ENCODE measurements around the gene ARHGAP19. TPM values are rescaled to one million over a fixed set of nuclear protein-coding genes. Genes with fewer than 3 reads are reported as not detected.

Gene ARHGAP19
- total and polyA plus RNA-seq, 5 donors = 2.4 to 6.3 (median 4.5) TPM

GRCh38 chr10:97321032-97321803, 28.8 kb upstream of the ARHGAP19 start:
- ATAC-seq (peak in 1 of 2 donors; percentile 8), DNase-seq (peak; percentile 34 to 78 (median 65))
- intact Hi-C loops (cut with DNase I) = no loop called here
- Histone ChIP-seq H3K27me3 (ENCODE audit: control insufficient read depth, insufficient read depth) (no peaks in the 10 kb centered on the region), H3K27ac (ENCODE audit: low read length) (no peak overlapping the region), H3K4me3 (ENCODE audit: low read length) (peak overlapping the region; percentile 71), H3K4me1 (ENCODE audit: control insufficient read depth, insufficient read depth, low read length) (no peaks in the 10 kb centered on the region), H3K9me3 (ENCODE audit: control insufficient read depth, low read length) (no peaks in the 10 kb centered on the region)
- WGBS = 33% methylated on average over 38 of the region's 38 CpGs

DNA sequence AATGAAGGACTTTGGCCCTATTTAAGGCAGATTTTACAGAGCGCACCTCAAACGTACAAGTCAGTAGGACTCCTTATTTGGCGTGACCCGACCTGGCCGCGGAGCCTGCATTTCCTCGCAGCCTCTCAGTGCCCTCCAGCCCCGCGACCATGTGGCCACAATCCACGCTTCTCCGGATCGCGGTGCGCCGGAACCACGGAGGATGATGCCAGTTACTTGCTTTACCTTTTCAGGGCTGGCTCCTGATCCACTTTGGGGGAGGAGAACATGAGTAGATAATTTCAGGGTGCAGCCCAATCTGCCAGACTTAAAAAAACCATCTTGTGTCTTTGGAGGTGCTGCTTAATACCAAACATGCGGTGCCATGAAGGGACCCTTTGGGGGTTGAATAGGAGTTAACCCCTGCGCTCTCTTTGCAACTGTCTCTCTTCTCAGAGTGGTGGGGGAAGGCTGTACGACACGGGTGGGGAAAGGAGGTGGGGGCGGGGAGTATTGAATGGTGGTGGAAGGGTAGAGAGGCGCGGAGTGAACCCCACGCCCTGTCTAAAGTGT, 28.1 kb upstream of the ARHGAP19 start:
- WGBS = 13% methylated on average over 24 of the region's 24 CpGs
- no peak overlapping the region for H3K27ac ChIP-seq (ENCODE audit: low read length)
- intact Hi-C loops (cut with DNase I) = no loop called here
- DNase-seq = peak in 2 of 3 donors; percentile 62 to 72
- peak overlapping the region; percentile 71 for H3K4me3 ChIP-seq (ENCODE audit: low read length)
- no peaks in the 10 kb centered on the region for H3K4me1 ChIP-seq (ENCODE audit: control insufficient read depth, insufficient read depth, low read length)
- no peak for ATAC-seq
- H3K9me3 ChIP-seq (ENCODE audit: control insufficient read depth, low read length) = no peaks in the 10 kb centered on the region
- H3K27me3 ChIP-seq (ENCODE audit: control insufficient read depth, insufficient read depth) = no peaks in the 10 kb centered on the region

GRCh38 chr10:97319671-97320479, 27.4 kb upstream of the ARHGAP19 start:
- Histone ChIP-seq H3K4me1 (ENCODE audit: control insufficient read depth, insufficient read depth, low read length) (no peaks in the 10 kb centered on the region), H3K27ac (ENCODE audit: low read length) (peak overlapping the region; percentile 99), H3K9me3 (ENCODE audit: control insufficient read depth, low read length) (no peaks in the 10 kb centered on the region), H3K4me3 (ENCODE audit: low read length) (peak overlapping the region; percentile 71), H3K27me3 (ENCODE audit: control insufficient read depth, insufficient read depth) (no peaks in the 10 kb centered on the region)
- DNase-seq = peak; percentile 49 to 84 (median 84)
- intact Hi-C loops (cut with DNase I) = no loop called here
- WGBS = under 1% methylated on average over 83 of the region's 83 CpGs
- peak; percentile 40 to 42 for ATAC-seq

DNA sequence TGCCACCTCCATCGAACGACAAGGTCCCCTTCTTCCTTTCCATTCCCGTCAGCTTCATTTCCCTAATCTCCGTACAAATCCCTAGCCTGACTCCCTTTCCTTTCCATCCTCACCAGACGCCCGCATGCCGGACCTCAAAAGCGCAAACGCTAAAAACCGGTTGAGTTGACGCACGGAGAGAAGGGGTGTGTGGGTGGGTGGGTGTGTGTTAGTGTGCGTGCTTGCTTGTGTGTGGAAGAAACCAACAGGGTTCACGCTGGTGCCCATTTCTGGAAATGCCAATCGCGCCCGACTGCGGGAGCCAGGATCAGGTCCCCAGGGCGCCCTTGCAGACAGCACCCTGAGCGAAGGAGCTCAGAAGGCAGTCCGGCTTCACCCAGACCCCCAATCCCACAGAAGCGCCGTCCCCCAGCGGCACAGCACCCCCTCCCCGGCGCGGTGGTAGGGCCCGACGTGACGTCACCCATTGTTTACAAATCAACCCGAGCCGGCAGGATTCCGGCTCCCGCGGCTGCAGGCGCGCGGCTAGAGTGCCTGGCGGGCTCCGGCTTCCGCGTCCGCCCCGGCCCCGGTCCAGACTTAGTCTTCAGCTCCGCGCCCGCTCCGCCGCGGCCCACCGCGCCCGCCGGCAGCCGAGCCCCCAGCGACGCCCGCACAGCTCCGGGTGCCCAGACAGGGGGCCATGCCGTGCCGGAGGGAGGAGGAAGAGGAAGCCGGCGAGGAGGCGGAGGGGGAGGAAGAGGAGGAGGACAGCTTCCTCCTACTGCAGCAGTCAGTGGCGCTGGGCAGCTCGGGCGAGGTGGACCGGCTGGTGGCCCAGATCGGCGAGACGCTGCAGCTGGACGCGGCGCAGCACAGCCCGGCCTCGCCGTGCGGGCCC, 26.6 kb upstream of the ARHGAP19 start, which contains the start of gene FRAT1:
TSS of gene FRAT1 (plus strand) at position 500 of the 880 bp plus-strand sequence. CDS start at position 683, 183 bp downstream.
- intact Hi-C loops (cut with DNase I) = no loop called here
- peak; percentile 90 to 97 (median 96) for DNase-seq
- peak; percentile 92 to 93 for ATAC-seq
- peak within 1 kb of the TSS; percentile 99 for H3K27ac ChIP-seq (ENCODE audit: low read length)
- H3K9me3 ChIP-seq (ENCODE audit: control insufficient read depth, low read length) = no peaks in the 10 kb centered on the region
- H3K4me3 ChIP-seq (ENCODE audit: low read length) = peak within 1 kb of the TSS; percentile 71
- under 1% methylated on average over 79 of the region's 79 CpGs for WGBS
- no peaks in the 10 kb centered on the region for H3K27me3 ChIP-seq (ENCODE audit: control insufficient read depth, insufficient read depth)
- no peaks in the 10 kb centered on the region for H3K4me1 ChIP-seq (ENCODE audit: control insufficient read depth, insufficient read depth, low read length)

- intact Hi-C loops (cut with DNase I) = no loop called here
Observed at GRCh38 chr10:97314671-97315070, 22.2 kb upstream of the ARHGAP19 start.

GRCh38 chr10:97312897-97313296, 20.5 kb upstream of the ARHGAP19 start:
- DNase-seq (no peak), ATAC-seq (no peak)
- intact Hi-C loops (cut with DNase I) = no loop called here
- H3K27ac ChIP-seq (ENCODE audit: low read length) = no peak overlapping the region
- H3K27me3 ChIP-seq (ENCODE audit: control insufficient read depth, insufficient read depth) = no peaks in the 10 kb centered on the region
- no peak overlapping the region for H3K4me3 ChIP-seq (ENCODE audit: low read length)
- 79% methylated on average over 6 of the region's 6 CpGs for WGBS
- H3K4me1 ChIP-seq (ENCODE audit: control insufficient read depth, insufficient read depth, low read length) = no peaks in the 10 kb centered on the region
- H3K9me3 ChIP-seq (ENCODE audit: control insufficient read depth, low read length) = no peaks in the 10 kb centered on the region

More at GRCh38 chr10:97314671-97315070, 22.2 kb upstream of the ARHGAP19 start:
- H3K27me3 ChIP-seq (ENCODE audit: control insufficient read depth, insufficient read depth) = no peaks in the 10 kb centered on the region
- no peak for DNase-seq
- no peak overlapping the region for H3K27ac ChIP-seq (ENCODE audit: low read length)
- WGBS = 56% methylated on average over 4 of the region's 4 CpGs
- no peaks in the 10 kb centered on the region for H3K4me1 ChIP-seq (ENCODE audit: control insufficient read depth, insufficient read depth, low read length)
- no peak for ATAC-seq
- H3K4me3 ChIP-seq (ENCODE audit: low read length) = no peak overlapping the region
- H3K9me3 ChIP-seq (ENCODE audit: control insufficient read depth, low read length) = no peaks in the 10 kb centered on the region

DNA sequence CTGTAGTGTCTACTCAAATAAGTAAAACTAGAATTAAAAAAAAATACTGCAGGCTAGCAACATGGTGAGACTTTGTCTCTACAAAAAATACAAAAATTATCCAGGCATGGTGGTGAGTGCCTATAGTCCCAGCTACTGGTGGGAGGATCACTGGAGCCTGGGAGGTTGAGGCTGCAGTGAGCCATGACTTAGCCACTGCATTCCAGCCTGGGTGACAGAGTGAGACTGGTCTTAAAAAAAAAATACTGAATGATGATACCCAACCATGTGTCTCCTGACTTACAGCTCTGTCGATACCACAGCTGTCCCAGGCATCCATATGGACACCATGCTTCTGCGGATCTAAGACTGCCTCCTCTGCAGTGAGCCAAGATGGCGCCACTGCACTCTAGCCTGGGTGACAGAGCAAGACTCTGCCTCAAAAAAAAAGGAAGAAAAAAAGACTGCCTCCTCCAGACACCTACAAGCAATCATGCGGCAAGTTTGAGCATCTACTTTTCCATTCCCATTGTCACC, 18.7 kb upstream of the ARHGAP19 start:
- H3K4me1 ChIP-seq (ENCODE audit: control insufficient read depth, insufficient read depth, low read length) = no peaks in the 10 kb centered on the region
- intact Hi-C loops (cut with DNase I) = no loop called here
- ATAC-seq = no peak
- no peak overlapping the region for H3K27ac ChIP-seq (ENCODE audit: low read length)
- H3K4me3 ChIP-seq (ENCODE audit: low read length) = no peak overlapping the region
- DNase-seq = no peak
- no peaks in the 10 kb centered on the region for H3K9me3 ChIP-seq (ENCODE audit: control insufficient read depth, low read length)
- no peaks in the 10 kb centered on the region for H3K27me3 ChIP-seq (ENCODE audit: control insufficient read depth, insufficient read depth)
- 95% methylated on average over 4 of the region's 4 CpGs for WGBS

DNA sequence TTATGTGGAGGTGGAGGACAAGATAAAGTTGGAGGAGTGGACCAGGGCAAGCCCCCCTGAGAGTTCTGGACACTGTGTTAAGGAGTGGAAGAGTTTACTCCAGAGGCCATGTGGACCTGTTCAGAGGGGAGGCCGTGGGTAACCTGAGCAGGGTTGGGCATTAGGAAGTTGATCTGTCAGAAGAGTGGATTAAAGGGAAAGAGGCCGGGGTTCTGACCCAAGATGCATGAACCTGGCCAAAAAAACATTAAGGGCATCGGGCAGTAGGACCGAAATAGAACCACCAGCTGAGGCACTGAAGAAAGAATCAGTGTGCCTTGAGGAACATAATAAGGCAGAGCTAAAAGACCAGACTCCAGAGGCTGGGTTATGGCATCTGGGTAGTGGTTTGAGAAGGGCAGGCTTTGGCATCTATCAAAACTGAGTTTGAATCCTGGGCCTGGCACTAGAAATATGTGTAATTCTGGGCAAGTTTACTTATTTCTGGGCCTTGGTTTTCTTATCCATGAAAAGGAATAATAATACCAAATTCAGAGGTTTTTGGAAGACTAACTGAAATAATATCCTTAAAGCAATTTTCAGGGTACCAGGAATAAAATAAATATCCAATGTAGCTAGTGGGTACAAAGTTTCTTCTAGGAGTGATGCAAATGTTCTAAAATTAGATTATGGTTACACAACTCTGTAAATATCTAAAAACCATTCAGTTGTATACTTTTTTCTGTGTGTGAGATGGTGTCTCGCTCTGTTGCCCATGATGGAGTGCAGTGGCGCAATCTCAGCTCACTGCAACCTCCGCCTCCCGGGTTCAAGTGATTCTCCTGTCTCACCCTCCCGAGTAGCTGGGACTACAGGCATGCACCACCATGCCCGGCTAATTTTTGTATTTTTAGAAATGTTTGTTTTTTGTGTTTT, 15.7 kb upstream of the ARHGAP19 start:
- 75% methylated on average over 10 of the region's 10 CpGs for WGBS
- Histone ChIP-seq H3K4me3 (ENCODE audit: low read length) (no peak overlapping the region), H3K27ac (ENCODE audit: low read length) (no peak overlapping the region), H3K9me3 (ENCODE audit: control insufficient read depth, low read length) (no peaks in the 10 kb centered on the region), H3K27me3 (ENCODE audit: control insufficient read depth, insufficient read depth) (no peaks in the 10 kb centered on the region), H3K4me1 (ENCODE audit: control insufficient read depth, insufficient read depth, low read length) (no peaks in the 10 kb centered on the region)
- no peak for DNase-seq
- intact Hi-C loops (cut with DNase I) = no loop called here
- no peak for ATAC-seq

DNA sequence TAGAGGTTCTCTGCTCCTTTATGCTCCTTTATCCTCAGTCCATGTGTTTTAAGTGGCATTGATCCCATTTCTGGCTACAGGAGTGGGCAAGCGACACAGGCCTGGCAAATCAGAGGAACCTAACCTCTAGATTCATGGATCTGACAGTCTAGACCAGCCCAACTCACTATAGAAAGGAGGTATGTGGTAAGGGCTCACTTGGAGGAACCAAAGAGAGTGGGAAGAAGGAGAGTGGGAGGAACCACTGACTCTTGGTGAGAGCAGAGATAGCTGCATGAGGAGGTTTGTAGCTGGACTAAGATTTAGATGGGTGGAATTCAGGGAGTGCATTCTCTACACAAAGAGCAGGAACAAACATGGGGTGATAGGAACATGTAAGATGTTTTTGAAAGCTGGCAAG, 15.0 kb upstream of the ARHGAP19 start:
- DNase-seq (no peak), ATAC-seq (no peak)
- intact Hi-C loops (cut with DNase I) = no loop called here
- Histone ChIP-seq H3K4me3 (ENCODE audit: low read length) (no peak overlapping the region), H3K9me3 (ENCODE audit: control insufficient read depth, low read length) (no peaks in the 10 kb centered on the region), H3K27me3 (ENCODE audit: control insufficient read depth, insufficient read depth) (no peaks in the 10 kb centered on the region), H3K27ac (ENCODE audit: low read length) (no peak overlapping the region), H3K4me1 (ENCODE audit: control insufficient read depth, insufficient read depth, low read length) (no peaks in the 10 kb centered on the region)
- 88% methylated on average over 1 of the region's 1 CpG for WGBS
